LoVo (cell line): ENCODE measurements around the gene NRIP2.
A peak's percentile ranks its signal among the peaks of the same experiment; 100 is the strongest.
"Not testable (repeated sequence)": the region's sequence is repeated elsewhere in the genome, so short reads cannot be mapped to it uniquely, and the experiment has no call there.

Source experiments
- DNase-seq: peaks from one replicate; pipeline ENCODE4 v3.0.0-alpha.2; 2016; ENCODE audit warnings: low spot score

NRIP2 gene, protein sequence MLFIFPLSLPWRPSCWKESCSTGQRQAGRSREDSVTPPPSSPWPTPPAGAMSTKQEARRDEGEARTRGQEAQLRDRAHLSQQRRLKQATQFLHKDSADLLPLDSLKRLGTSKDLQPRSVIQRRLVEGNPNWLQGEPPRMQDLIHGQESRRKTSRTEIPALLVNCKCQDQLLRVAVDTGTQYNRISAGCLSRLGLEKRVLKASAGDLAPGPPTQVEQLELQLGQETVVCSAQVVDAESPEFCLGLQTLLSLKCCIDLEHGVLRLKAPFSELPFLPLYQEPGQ

DNA sequence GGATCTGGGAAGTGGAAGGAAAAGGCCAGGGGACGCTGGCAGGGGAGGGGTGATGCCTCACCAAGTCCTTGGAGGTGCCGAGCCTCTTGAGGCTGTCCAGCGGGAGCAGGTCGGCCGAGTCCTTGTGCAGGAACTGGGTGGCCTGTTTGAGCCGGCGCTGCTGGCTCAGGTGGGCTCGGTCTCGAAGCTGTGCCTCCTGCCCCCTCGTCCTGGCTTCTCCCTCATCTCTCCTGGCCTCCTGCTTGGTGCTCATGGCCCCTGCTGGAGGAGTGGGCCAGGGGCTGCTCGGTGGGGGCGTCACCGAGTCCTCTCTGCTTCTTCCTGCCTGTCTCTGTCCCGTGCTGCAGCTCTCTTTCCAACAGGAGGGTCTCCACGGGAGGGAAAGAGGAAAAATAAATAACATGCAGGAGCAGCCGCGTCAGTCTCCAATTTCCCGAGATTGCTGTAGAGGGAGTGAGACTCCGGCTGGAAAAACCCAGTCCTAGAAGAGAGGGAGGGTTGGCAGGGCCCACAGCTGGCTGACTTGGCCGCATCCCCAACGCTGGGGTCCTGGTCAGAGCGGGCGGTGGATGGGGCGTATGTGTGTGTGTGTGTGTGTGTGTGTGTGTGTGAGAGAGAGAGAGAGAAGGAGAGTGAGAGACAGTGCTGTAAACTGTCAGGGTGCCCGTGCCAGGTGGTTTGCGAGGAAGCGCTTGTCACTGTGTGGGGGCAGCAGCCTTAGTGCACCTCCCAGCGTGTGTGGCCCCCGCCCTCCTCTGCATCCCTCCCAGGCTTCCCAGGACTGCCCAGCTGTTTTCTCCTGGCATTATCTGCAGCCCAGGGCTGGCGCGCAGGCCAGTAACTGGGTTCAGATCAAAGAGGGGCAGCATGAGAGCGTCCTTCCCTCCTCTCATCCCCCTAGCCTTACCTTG is at the start of gene NRIP2:
Gene NRIP2 (minus strand): TSS at position 455 of the 911 bp plus-strand sequence. CDS start 52 bp downstream, at position 403.
- no peak for DNase-seq

DNA sequence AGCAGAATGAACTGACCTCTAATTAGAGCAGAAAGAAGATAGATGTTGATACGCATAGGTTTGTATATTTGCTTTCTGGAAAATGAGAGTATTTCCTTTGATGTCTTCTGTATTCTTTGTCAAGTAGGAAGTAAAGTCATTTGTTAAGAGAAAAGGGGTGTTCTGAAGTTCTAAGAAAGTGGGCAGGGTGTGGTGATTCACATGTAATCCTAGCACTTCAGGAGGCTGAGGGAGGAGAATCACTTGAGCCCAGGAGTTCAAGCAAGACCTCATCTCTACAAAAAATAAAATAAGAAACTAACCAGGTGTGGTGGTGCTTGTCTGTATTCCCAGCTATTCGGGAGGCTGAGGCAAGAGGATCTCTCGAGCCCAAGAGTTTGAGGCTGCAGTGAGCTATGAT is 45.0 kb upstream of the NRIP2 start:
- no peak for DNase-seq

DNA sequence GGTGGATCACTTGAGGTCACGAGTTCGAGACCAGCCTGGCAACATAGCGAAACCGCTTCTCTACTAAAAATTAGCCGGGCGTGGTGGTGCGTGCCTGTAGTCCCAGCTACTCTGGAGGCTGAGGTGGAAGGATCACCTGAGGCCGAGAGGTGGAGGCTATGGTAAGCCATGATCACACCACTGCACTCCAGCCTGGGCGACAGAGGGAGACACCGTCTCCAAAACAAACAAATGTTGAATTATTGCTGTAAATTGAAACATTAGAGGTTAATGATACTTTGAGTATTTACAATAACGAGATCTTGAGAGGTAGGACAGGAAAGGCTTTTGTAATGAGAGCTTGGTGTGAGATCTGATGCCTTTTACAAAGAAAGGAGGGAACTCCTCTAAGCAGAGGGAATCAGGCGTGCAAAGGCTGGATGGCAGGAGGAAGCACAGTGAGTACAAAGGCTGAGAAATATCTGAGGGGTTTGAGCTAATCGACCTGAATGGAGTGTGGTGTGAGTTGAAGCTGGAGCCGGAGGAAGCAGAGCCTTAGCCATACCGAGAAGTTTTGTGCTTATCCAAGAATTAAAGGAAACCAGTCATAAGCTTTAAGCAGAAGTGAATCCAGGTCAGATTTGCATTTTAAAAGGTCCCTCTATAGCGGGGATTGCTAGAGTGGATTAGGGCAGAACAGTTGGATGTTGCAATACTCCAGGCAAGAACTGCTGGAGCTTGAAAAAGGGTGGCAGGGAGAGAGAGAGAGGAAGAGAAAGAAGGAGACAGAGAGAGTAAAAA is 43.3 kb upstream of the NRIP2 start:
- no peak for DNase-seq

DNA sequence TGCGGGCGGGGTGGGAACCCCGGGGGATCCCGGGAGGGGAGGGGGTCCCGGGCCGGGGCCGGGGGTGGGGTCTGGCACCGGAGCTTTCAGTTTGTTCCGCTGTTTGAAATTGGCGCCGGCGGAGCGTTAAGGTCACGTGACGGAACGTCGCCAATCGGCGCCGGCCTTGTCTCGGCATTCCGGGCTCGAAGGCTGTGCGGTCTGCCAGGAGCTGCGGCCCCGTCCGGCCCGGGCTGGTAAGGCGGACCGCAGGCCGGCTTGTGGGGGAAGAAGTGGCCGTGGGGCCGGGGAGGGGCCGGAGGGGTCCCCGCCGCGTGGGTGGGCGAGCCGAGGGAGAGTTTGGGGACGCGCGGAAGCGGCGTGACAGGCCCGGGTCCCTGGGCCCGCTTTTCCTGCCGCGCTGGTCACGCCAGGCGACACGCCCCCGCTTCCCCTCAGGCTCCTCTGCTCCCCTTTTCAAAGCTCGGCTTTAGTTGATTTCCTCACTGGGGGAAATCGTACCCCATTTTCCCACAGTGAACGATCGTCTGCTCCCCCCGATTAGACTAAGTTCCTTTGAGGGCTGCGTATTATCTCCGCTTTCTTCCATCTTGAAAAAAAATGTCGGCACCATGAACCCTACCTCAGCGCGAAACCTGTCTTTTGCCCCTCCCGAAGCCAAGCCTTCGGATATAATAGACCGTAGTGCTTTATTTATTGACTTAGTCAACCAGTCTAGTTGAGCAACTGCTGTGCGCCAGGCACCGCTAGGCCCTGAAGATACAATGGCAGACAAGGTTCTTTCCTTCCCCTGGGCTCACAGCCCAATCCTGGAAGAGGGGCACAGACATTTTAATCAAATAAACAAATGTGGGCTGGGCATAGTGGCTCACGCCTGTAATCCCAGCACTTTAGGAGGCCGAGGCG is 42.5 kb upstream of the NRIP2 start, which contains the start of the genes FOXM1 and RHNO1:
Gene FOXM1 (minus strand): TSS at position 128 of the 906 bp plus-strand sequence. CDS start 2,696 bp downstream, outside the sequence.
Gene RHNO1 (plus strand): TSS at position 177 of the 906 bp plus-strand sequence. CDS start 8,144 bp downstream, outside the sequence.
- peak; percentile 93 for DNase-seq

DNA sequence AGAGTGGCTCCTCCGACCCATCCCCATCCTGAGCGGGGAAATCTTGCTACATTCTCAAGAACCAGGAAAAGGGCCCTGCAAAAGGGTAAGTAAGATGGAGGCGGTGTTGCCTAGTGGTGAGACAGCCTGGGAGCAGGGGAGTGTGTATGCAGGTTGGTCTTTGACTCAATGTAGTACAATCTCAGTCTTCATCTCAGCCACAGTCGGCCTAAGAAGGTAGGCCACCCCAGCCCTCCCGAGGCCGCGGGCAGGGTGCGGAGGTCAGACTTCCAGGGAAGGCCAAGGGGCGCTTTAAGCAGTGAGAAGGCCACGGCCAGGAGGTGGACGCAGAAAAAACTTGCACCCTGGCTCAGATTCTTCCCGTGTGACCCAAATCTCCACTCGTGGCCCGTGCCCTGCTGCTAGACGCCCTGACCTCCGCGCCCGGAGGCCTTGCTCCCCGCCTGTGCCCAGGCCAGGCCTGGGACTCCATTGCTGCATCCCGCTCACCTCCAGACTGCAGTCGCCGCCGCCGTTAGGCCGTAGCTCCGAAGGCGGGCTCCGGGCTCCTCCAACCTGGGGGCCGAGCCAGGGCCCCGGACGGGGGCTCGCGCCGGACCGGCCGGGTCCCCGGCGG is 41.7 kb upstream of the NRIP2 start:
- DNase-seq: peak; percentile 30

DNA sequence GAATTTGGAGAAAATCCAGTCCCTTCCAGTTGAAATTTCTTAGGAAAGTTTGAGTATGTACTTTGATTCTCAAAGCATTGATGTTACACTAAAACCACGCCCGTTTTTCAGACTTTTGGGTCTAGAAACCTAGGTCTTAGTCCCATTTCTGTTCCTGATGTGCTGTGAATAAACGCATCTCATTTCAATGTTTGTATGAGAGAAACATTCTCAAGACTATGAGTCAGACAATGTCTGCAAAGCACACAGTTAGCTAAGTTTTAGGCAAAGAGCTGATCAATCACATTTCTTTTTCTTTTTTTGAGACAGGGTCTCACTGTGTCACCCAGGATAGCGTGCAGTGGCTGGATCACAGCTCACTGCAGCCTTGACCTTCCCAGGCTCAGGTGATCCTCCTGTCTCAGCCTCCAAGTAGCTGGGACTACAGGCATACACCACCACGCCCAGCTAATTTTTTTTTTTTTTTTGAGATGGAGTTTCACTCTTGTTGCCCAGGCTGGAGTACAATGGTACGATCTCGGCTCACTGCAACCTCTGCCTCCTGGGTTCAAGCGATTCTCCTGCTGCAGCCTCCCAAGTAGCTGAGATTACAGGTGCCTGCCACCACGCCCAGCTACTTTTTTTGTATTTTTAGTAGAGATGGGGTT is 34.3 kb upstream of the NRIP2 start:
- not testable (repeated sequence) for DNase-seq

DNA sequence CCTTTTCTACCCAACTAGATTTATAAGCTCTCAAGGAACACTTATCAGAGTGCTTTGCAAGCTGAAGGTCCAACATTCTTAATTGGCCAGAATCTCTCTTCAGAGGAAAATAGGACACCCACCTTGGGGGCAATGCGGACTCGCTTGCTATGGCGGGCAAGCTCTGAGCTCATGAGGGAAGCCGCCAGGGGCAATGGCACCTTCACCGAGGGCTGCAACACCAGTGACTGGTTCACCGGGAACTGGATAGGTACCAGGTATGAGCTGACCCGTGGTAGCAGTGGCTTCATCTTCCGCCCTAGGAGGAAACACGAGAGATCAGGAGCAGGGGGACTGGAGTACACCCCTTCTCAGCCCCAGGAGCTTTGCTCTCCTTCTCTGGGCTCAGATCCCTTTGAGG is 29.4 kb upstream of the NRIP2 start:
- no peak for DNase-seq

DNA sequence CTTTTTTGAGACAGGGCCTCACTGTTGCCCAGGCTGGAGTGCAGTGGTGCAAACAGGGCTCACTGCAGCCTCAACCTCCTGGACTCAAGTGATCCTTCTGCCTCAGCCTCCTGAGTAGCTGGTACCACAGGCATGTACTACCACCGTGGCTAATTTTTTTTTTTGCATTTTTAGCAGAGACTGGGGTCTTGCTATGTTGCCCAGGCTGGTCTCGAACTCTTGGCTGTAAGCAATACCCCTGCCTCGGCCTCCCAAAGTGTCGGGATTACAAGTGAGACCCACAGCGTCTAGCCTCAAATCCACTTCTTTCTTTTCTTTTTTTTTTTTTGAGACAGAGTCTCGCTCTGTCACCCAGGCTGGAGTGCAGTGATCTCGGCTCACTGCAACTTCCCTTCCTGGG is 28.6 kb upstream of the NRIP2 start:
- not testable (repeated sequence) for DNase-seq

DNA sequence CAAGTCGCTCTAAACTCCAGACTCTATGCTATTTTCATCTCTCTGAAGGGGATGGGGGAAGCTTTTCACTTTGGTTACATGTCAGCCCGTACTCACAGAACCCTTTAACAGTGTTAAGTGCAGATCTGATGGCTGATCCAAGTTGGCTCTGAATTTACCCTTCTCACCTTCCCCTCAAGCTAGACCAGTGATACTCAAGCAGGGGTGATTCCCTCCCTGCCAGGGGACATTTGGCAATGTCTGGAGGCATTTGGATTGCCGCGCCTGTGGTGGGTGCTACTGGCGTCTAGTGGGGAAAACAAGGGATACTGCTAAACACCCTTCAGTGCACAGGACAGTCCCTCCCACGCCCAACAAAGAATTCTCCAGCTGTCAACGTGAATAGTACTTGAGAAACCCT is 28.0 kb upstream of the NRIP2 start:
- DNase-seq: no peak

DNA sequence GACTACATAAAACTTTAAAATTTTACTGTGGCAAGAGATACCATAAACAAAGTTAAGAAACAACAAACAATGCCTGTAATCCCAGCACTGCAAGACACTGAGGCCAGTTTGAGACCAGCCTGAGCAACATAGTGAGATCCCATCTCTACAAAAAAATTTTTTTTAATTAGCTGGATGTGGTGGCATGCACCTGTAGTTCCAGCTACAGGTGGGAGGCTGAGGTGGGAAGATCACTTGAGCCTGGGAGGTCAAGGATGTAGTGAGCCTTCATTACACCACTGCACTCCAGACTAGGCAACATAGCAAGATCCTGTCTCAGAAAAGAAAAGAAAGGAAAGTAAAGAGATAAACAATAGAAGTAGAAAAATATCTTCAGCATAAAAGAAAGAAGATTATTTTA is 25.3 kb upstream of the NRIP2 start:
- DNase-seq: no peak

DNA sequence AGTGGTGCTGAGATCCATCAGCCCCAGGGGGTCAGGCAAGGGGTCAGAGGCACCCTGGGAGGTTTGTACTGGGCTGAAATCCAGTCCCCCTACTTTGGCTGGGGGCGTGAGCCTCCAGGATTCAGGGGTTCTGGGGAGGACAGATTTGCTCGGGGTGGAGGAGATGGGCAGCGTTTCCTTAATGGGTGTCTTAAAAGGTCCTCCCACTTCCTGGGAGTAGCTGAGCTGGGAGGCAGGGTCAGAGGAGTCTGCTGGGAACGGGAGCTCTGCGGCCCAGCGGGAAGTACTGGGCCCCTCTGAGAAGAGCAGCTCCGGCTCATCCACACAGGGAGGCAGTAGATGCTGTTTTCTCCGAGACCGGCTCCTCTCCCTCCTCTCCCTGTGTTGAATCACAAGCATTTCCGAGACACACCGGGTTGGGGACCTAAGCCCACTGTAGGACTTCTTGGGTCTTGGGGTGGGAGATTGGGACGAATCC is 24.1 kb upstream of the NRIP2 start:
- no peak for DNase-seq

DNA sequence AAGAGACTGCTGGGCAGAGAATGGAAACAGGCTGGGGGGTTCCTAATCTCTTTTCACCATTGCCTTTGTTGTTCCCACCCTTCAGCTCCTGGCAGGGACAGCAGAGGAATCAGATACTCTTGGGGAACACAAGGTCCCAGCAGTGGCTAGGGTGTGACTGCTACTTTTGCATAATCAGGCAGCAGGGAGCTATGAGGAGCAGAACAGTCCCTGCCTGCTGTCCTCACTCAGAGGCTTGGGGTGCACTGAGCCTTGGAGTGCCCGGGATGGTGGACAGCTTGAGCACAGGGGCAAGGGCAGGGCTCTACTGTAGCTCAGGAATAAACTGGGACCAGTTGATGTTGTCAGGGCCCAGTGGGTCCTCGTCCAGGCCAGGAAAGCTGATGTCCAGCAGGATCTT is 23.5 kb upstream of the NRIP2 start:
- no peak for DNase-seq

DNA sequence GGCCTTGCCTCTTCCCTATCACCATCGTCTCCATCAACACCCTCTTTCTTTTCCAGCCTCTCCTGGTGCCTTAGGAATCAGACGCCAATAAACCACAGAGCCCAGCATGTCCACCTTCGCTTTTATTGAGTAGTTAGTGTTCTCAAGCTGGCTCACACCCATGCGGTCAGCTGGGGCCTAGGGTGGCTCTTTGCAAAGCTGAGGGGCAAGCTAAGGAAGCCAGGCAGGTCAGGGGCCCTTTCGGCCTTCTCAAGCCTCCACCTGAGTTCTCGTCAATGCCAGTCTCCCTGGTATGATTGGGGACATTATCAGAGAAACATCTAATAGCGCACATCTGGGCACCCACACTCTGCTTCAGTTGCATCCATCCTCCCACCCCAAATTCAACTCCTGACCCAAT is 22.7 kb upstream of the NRIP2 start:
- no peak for DNase-seq

DNA sequence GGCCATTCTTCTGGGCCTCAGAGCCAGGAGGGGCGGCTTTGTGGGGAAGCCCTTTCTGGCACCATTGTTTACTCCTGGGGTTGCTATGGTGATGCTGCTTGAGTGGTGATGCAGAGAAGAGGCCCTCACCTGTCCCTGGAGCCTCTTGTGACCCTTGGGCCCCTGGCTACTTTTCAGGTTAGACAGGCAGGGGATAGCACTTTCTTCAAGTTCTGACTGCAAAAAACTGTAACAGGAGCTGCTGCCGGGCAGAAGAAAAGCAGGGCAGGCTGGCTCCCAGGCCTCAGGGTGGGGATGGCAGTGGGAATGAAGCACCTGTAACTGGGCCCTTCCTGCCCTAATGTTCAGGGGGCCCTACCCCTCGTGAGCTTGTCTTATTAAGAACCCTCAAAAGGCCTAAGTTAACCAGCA is 22.2 kb upstream of the NRIP2 start, which contains the start of gene TEX52:
Gene TEX52 (minus strand): TSS at position 19 of the 411 bp plus-strand sequence. CDS start 13 bp downstream, at position 6.
- no peak for DNase-seq

DNA sequence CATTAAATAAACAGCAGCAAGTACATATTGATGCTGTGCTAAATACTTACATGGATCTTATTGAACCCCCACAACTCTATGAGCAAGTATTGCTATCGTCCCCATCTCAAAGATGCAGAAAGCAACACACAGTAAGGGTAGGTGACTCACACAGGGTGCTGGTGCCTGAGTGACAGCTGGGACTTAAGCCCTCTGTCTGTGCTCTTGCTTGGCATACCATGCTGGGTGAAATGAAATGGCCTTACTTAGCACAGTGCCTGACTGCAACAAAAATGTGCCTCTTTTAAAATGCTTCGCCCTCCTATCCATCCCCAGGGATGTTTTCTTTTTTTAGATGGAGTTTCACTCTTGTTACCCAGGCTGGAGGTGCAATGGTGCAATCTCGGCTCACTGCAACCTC is 21.2 kb upstream of the NRIP2 start:
- DNase-seq: no peak

DNA sequence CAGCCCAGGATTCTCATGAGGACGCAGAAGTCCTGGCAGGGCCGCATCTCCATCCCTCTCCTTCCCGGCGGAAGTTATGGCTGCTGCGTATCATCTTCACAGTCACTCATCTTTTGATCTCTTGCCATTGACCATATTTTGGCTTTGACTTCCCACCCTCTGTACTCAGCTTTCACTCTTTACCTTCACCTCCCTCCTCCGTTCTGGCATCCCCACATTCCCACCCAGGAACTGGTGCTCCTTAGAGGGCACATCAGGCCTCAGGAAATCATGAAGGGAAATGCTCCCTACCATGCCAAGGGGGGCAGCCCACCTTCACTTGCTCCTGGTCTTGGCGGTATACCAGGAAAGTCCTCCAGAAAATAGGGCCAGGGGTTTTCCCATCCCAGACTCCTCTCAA is 20.7 kb upstream of the NRIP2 start:
- DNase-seq: no peak

DNA sequence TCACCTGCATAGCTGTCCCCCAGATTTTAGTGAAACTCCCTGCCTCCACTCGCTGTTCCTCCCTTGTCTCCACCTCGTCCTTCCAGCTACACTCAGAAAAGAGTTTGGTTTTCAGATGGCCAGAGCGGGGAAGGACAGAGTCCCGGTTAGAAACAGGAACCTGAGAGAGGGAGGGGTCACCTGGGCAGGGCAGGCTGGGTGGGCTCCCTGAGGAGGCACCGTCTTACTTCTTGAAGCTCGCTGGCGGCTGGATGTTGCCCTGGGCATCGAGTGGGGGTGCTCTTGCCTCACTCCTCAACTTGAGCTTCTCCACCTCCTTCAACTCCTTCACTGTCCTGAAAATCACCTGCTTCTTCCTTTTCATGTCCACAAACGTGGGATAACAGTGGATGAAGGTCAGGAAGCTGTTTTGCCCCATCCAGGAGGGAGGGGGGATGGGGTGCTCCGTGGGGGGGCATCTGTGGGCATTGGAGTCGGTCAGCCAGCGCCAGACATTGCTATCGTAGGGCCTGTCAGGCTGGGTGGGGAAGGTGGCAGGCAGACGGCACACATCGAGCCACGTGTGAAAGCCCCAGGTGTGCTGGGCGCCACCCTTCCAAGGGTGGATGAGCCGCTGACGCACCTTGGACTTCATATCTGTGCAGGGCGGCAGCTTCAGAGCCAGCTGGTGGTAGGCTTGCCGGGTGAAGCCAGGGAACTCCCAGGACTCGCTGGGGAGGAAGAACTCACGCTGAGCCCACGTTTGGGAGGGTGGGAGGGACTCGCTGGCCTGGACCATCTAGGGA is 20.0 kb upstream of the NRIP2 start:
- DNase-seq: no peak

DNA sequence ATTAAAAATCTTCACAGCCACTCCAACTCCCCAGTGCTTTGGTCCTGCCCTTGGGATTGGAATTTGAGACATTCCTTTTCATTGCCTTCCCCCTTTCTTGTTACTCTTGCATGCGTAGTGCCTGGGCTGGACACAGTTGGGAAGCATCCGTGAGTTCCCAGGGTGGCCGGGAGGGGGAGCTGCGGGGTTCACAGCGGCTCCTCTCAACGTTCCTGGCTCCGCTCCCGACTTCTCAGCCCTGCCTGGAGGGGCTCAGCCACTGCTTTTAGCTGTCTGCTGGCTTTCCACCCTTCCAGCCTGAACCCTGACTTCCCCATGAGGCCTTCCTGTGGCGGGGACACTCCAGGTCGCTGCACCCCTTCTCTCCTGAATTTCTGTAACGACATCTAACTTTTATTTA is 18.8 kb upstream of the NRIP2 start:
- DNase-seq: peak; percentile 39

DNA sequence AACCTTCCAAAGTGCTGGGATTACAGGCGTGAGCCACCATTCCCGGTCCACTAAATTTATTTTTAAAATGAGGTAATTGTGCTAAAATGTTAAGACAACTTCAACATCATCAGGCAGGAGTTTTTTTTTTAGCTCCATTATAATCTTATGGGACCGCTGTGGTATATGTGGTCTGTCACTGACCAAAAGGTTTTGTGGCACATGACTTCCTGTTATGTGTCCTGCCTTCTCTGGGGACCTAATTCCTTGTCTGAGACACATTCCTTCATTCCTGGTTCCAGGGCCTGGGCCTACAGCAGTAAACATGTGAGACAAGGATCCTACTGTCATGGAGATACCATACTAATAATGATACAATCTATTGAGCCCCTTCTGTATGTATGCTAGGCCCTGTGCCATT is 17.1 kb upstream of the NRIP2 start:
- DNase-seq: no peak
